ENCODE data around the gene ABLIM2. TPM values are rescaled to one million over a fixed set of nuclear protein-coding genes. Genes with fewer than 3 reads are reported as not detected.

ABLIM2 gene
- total RNA-seq, 1 experiment from 2014 or later = 2.7 TPM

DNA sequence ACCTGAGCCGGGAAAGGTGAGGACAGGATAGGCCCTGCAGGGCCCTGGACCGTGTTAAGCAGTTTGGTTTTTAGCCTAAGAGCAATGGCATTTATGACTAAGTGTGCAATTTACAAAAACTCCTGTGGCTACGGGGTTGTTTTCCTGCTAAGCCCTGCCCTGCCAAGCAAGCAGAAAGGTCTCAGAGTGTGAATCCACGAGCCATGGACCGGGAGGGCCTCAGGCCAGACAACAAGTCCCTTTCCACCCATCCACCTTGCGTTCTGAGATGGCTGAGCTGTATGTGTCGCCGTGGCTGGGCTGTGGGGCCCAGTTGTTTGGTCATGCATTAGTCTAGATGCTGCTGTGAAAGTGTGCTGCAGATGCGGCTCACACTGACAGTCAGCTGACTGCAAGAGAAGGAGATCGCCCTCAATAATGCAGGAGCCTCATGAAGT, 185.1 kb downstream of the ABLIM2 start:
- intact Hi-C loops (cut with micrococcal nuclease; ENCODE audit: unreplicated experiment) = no loop called here
- Histone ChIP-seq H3K4me1 (ENCODE audit: insufficient read depth, low read length, poor library complexity, severe bottlenecking) (peaks cover 30% of the 10 kb centered on the region), H3K4me3 (ENCODE audit: low read depth, low read length, poor library complexity, severe bottlenecking) (no peak overlapping the region), H3K27me3 (replicated peaks; ENCODE audit: insufficient read depth, low read depth, low read length, poor library complexity) (no peaks in the 10 kb centered on the region), H3K36me3 (ENCODE audit: insufficient read depth, low read length, poor library complexity, severe bottlenecking) (no peaks in the 10 kb centered on the region), H3K27ac (ENCODE audit: low read depth, low read length, poor library complexity, severe bottlenecking) (no peak overlapping the region), H3K9me3 (ENCODE audit: low read depth, low read length, poor library complexity, severe bottlenecking) (no peaks in the 10 kb centered on the region)
- no peak for TF ChIP-seq EZH2 (IDR thresholded peaks at IDR 0.05; ENCODE audit: borderline replicate concordance, low read depth, low read length, poor library complexity, severe bottlenecking)
- TF ChIP-seq, protein P1, sequence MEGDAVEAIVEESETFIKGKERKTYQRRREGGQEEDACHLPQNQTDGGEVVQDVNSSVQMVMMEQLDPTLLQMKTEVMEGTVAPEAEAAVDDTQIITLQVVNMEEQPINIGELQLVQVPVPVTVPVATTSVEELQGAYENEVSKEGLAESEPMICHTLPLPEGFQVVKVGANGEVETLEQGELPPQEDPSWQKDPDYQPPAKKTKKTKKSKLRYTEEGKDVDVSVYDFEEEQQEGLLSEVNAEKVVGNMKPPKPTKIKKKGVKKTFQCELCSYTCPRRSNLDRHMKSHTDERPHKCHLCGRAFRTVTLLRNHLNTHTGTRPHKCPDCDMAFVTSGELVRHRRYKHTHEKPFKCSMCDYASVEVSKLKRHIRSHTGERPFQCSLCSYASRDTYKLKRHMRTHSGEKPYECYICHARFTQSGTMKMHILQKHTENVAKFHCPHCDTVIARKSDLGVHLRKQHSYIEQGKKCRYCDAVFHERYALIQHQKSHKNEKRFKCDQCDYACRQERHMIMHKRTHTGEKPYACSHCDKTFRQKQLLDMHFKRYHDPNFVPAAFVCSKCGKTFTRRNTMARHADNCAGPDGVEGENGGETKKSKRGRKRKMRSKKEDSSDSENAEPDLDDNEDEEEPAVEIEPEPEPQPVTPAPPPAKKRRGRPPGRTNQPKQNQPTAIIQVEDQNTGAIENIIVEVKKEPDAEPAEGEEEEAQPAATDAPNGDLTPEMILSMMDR (conservative IDR thresholded peaks at IDR 0.05; ENCODE audit: low read depth, low read length) = no peak
- DNase-seq (ENCODE audit: low spot score) = no peak
- CTCF ChIA-PET = no interaction called here
- POLR2A ChIA-PET (ENCODE audit: low non-redundant PET) = no interaction called here
- BruUV-seq (replicated peaks) = no TSS peak

DNA sequence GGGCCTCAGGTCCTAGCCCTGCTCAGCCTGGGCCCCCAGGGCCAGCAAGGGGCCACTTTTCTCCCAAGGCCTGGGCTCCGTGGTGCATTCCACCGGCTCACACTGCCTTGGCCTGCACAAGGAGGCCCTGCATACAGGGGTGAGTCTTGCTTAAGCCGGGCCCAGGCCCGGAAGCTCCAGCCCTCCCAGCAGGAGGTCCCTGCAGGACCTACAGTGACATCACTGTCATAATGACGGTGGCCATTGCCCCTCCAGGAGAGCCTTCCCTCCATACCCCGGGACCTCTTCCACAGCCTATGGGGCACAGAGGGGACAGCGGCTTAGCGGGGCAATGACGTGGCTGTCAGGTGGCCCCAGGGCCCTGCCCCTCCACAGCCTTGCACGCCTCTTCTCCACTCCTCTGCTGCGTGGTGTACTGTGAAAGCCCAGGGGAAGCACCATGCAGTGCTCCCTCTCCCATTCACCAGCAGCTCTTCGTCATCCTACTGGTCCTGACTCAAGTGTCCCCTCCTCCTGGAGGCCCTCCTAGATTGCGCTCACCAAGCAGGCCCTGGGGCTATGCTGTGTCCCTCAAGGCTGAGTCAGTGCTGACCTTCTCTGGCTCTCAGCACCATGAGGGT, 186.6 kb downstream of the ABLIM2 start:
- ChIA-PET POLR2A (ENCODE audit: low non-redundant PET) (no interaction called here), CTCF (no interaction called here)
- H3K27me3 ChIP-seq (replicated peaks; ENCODE audit: insufficient read depth, low read depth, low read length, poor library complexity) = no peaks in the 10 kb centered on the region
- H3K36me3 ChIP-seq (ENCODE audit: insufficient read depth, low read length, poor library complexity, severe bottlenecking) = no peaks in the 10 kb centered on the region
- no peak overlapping the region for H3K27ac ChIP-seq (ENCODE audit: low read depth, low read length, poor library complexity, severe bottlenecking)
- no TSS peak for BruUV-seq (replicated peaks)
- intact Hi-C loops (cut with micrococcal nuclease; ENCODE audit: unreplicated experiment) = no loop called here
- TF ChIP-seq EZH2 (IDR thresholded peaks at IDR 0.05; ENCODE audit: borderline replicate concordance, low read depth, low read length, poor library complexity, severe bottlenecking) = no peak
- TF ChIP-seq, protein P1 (conservative IDR thresholded peaks at IDR 0.05; ENCODE audit: low read depth, low read length) = no peak
- DNase-seq (ENCODE audit: low spot score) = no peak
- H3K4me3 ChIP-seq (ENCODE audit: low read depth, low read length, poor library complexity, severe bottlenecking) = no peak overlapping the region
- H3K9me3 ChIP-seq (ENCODE audit: low read depth, low read length, poor library complexity, severe bottlenecking) = no peaks in the 10 kb centered on the region
- H3K4me1 ChIP-seq (ENCODE audit: insufficient read depth, low read length, poor library complexity, severe bottlenecking) = peaks cover 22% of the 10 kb centered on the region

DNA sequence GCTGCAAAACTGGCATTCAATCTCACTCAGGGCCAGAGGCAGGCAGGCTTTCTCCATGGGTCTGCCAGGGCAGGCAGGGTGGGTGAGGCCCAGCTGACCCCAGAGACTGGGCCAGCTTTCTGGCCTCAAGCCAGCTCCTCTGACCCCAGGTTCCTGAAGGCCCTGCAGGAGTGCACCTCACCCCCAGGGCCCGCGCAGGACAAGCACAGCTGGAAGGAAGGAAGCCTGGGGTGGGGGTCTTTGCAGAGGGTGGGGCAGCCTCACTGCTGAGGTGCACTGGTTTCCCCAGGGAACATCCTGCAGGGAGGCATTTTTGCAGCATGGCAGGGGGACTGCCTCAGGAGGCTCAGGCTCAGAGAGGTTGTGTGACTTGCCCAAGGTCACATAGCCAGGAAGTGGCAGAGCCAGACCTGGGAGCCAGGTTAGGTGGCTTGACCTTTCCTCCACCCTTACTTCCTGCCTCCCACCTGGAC, 187.4 kb downstream of the ABLIM2 start:
- no TSS peak for BruUV-seq (replicated peaks)
- POLR2A ChIA-PET (ENCODE audit: low non-redundant PET) = no interaction called here
- no peak overlapping the region for H3K4me3 ChIP-seq (ENCODE audit: low read depth, low read length, poor library complexity, severe bottlenecking)
- TF ChIP-seq EZH2 (IDR thresholded peaks at IDR 0.05; ENCODE audit: borderline replicate concordance, low read depth, low read length, poor library complexity, severe bottlenecking) = no peak
- TF ChIP-seq, protein P1 (conservative IDR thresholded peaks at IDR 0.05; ENCODE audit: low read depth, low read length) = no peak
- peaks cover 25% of the 10 kb centered on the region for H3K4me1 ChIP-seq (ENCODE audit: insufficient read depth, low read length, poor library complexity, severe bottlenecking)
- no peak for DNase-seq (ENCODE audit: low spot score)
- H3K36me3 ChIP-seq (ENCODE audit: insufficient read depth, low read length, poor library complexity, severe bottlenecking) = no peaks in the 10 kb centered on the region
- no peaks in the 10 kb centered on the region for H3K27me3 ChIP-seq (replicated peaks; ENCODE audit: insufficient read depth, low read depth, low read length, poor library complexity)
- intact Hi-C loops (cut with micrococcal nuclease; ENCODE audit: unreplicated experiment) = no loop called here
- CTCF ChIA-PET = interaction anchor here (0.5 kb wide), 1 partner anchor 167 kb away, joined by 4 read pairs; no protein-coding TSS in a partner anchor
- H3K9me3 ChIP-seq (ENCODE audit: low read depth, low read length, poor library complexity, severe bottlenecking) = no peaks in the 10 kb centered on the region
- no peak overlapping the region for H3K27ac ChIP-seq (ENCODE audit: low read depth, low read length, poor library complexity, severe bottlenecking)
